NCI-H748 (cell line): ENCODE measurements around the gene TYW1.
A peak's percentile ranks its signal among the peaks of the same experiment; 100 is the strongest.
"Not testable (repeated sequence)": the region's sequence is repeated elsewhere in the genome, so short reads cannot be mapped to it uniquely, and the experiment has no call there.

Source experiments
- DNase-seq: peaks from one replicate; lab custom pipeline; 2025; ENCODE audit not compliant: unreplicated experiment; lab: John Stamatoyannopoulos, UW

TYW1 gene

DNA sequence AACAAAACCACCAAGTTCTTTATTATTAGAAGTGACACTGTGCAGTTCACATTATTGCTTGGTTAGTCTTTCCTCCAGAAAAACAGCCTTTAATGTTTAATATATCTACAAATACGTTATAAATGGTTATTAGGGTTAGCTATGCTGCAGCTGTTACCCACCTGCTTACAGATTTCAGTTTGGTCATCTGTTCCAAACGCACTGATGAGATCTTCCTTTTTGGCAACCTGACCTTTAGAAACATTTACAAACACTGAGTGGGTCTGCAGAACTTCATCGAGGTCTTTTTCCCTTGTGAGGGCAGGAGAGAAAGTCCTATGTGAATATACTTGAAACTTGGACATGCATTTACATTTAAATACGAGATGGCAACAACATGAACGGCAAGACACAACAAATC, 2.6 kb upstream of the TYW1 start:
- DNase-seq = not testable (repeated sequence)

DNA sequence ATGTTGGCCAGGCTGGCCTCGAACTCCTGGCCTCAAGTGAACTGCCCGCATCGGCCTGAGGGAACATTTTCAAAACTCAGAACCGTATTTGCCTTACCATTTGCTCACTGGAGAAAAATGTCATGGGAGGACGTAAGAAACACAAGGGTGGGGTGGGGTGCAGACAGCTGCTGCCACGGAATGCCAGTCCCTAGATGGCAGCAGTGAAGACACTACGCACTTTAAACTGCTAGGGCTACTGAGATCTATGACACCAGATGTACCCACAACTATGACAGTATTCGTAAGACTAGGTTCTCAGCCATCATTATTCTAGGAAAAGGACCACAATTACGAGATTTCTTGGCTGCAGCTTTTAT, 2.0 kb upstream of the TYW1 start:
- peak; percentile 53 for DNase-seq

DNA sequence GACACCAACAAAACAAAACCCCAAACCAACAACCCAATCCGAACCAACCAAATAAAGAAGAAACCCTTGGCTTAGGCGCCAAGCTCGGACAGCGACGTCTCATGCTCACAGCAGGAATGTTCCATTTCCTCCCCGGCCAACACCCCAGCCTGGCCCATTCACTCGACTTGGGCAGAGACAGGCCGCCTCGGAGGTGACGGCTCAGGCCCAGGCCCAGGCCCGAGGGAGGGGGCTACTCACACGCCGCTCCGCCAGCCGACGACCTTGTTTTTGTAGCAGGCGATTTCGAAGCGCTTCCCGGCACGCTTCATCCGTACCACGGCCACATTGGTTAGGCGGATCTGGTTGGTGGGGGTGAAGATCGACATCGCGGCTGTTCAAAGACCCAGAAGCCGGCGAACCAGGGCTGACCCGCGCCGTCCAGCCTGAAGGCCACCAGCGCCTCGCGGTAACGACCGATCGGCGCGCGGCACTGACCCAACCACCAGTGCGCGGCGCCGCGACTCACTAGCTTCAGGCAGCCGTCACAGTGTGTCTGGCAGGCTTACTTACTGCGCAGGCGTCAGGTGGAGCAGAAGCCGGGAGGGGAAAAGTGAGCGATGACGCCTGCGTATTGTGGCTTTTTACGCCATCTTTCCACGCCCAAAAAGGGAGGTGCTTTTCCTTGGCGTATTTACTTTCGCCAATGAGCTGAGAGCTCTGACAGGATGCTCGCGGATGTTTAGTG, 1.4 kb upstream of the TYW1 start, which contains the start of gene SBDS:
SBDS (minus strand) TSS at position 537 of the 727 bp plus-strand sequence; CDS start at position 368, 169 bp downstream.
- peak; percentile 99 for DNase-seq

DNA sequence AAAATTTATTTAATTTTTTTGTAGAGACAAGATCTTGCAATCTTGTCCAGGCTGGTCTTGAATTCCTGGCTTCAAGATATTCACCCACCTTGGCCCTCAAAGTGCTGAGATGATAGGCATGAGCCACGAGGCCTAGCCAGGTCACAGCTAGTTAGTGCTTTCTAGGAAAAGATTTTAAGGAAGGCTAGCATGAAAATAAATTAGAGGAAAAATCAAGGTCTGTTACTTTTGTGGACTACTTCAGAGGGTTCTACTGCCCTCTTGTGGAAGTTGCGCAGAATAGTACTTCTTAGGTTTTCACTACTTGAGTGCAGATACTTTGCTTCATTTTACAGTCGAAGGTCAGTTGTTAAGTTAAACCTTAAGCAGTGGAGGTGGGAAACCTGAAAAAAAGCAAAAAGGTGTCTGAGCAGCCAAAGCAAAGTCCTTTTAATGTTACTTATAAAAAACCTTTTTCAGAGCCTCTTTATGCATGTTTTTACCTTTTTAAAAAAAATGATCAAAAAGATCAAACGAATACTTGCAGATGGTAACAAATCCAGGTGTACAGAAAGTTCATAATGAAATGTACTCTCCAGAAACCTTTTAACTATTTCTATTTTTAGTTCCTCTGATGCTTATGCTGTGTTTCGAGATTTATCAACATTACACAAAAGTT, 4.1 kb downstream of the TYW1 start:
- DNase-seq = peak; percentile 15

DNA sequence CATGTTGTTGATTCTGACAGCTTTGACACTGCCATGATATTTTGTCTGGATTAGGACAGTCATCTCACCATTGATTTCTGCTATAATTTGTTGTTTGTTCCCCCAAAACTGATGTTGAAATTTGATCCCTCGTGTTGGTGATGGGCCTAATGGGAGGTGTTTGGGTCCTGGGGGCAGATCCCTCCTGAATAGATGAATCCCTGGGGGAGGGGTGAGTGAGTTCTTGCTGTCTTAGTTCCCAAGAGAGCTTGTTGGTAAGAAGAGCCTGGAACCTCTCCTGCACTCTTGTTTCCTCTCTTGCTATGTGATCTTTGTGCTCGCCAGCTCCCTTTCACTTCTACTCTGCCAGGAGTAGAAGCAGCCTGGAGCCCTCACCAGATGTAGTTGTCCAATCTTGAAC, 7.5 kb downstream of the TYW1 start:
- not testable (repeated sequence) for DNase-seq

DNA sequence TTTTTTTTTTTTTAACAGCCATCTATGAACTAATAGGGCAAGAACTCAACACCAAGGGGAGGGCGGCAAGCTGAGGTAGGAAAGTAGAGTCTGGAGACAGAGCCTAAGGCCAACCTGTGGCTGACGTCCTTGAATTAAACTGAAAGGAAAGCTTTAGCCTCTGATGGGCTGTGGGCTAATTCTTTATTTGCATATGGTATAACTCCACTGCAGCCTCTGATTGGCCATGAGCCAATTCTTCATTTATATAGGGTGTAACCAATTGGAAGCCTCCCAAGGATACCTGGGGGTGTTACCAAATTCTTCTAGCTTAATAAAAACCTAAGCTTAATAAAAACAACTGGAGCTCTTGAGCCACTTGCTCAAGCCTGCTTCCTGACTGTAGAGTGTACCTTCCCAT, 10.3 kb downstream of the TYW1 start:
- no peak for DNase-seq

DNA sequence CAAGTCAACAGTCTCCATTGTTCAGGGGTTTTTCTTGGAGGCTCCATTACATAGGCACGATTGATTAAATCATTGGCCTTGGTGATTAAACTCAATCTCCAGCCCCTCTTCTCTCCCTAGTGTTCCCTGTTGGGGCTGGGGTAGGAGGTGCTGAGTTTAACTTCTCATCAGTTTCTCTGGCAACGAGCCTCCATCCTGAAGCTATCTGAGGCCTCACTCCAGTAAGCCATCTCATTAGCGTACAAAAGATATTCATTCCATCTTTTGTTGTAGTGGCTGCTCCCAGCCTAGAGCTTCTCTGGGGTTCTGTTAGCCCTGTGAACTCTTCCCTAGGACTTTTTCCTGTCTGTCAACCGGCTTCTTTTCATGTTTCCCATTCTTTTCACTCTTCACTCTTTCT, 11.6 kb downstream of the TYW1 start:
- no peak for DNase-seq

DNA sequence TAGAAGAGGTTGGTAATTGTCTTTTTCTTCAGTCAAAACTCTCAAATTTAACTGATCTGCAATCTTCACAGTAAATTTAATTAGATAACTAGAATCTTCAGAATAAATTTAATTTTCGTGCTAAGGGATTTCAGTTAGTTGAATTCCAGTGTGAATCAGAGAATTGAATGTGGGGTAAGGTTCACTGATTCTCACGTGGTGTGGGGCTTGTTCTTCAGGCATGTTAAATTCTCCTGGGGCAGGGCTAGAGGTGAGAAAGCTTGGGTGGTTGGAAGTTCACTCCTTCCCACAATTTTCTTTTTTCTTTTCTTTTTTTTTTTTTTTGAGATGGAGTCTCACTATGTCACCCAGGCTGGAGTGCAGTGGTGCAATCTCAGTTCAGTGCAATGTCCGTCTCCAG, 13.0 kb downstream of the TYW1 start:
- DNase-seq = not testable (repeated sequence)

DNA sequence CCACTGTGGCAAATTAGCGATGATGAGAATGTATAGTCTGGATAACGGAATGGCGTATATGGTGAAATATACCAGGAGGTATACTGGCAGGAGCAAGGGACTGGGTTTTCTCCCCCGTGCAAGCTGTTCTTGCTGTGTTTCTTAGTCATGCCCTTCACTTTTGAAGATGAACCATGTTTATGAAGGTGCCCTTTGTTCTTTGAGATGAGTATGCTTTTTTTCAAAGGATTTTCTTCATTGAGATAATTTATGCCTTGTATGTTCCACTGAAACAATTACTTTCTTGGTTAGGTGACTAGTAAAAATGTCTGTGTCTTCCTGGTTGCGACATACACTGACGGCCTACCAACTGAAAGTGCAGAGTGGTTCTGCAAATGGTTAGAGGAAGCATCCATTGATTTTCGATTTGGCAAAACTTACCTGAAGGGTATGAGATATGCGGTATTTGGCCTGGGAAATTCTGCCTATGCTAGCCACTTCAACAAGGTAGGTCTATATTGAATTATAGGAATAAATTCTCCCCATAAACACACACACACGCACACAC, 17.5 kb downstream of the TYW1 start:
- not testable (repeated sequence) for DNase-seq

DNA sequence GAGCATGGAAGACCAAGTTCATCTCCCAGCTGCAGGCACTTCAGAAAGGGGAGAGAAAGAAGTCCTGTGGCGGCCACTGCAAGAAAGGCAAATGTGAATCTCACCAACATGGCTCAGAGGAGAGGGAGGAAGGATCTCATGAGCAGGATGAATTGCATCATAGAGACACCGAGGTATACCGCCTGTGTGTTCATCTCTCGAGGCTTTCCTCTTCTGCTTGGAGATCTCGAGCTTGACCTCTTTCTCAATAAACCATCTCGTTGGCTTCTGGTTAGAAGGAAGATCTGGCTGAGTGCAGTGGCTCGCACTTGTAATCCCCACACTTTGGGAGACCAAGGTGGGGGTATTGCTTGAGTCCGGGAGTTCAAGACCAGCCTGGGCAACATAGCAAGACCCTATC, 21.3 kb downstream of the TYW1 start:
- DNase-seq = not testable (repeated sequence)

DNA sequence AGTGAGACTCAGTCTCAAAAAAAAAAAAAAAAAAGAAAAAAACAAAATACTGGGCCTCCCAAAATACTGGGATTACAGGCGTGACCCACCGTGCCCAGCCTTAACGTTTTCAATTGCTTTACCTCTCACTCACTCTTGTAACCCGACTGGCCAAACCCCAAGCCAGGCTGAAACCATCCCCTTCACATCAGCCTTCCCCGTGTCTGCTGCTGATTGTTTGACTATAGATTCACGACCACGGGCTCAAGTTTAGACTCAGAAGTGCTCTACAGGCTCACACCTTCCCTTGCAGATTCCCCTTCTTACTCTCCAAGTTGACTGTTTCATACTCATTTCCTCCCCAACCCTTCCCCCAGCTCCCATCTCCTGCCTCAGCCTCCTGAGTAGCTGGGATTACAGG, 22.3 kb downstream of the TYW1 start:
- no peak for DNase-seq

DNA sequence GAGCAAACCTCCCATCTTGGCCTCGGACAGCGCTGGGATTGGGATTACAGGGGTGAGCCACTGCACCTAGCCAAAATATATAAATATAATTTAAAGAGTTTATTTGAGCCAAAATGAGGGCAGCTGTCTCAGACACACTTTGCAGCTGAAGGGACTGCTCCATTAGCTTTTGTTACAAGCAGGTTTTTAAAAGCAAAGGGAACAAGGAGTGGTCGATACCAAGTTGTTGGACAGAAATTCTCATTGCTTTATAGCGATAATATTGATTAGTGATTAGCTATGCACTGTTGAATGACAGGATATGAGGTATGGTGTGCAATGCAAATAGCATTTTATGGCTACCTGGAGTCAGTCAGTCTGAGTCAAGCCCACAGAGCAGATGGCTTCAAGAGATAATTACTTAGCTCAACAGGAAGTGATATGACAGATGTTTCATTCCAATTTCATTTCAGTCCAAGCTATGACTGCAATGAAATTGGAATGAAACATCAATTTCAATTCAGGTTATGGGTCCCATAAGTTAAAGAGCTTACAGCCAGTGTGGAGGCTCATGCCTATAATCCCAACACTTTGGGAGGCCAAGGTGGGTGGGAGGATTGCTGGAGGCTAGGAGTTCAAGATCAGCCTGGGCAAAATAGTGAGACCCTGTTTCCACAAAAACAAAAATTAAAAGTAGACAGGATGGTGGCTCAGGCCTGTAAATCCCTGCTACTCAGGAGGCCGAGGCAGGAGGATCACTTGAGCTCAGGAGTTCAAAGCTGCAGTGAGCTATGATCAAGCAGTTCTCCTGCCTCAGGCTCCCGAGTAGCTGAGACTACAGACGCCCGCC, 23.1 kb downstream of the TYW1 start:
- peak; percentile 83 for DNase-seq

DNA sequence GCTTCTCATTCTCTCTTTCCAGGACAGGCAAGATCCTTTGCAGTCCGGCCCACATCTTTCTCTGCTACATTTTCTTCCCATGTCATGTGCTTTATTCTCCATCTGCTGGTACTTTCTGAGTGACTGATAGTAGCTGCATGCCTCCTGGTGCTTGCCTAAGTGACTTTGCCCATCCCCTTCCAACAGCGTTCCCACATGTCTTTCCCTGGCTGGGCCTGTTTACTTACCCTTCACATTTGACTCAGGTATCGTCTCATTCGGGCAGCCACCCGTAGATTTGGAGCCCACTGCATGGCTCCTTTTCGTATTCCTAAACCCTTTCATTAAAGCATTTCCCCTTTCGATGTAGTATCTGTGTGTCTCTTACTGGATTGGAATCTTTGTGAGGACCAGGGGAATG, 24.6 kb downstream of the TYW1 start:
- no peak for DNase-seq

DNA sequence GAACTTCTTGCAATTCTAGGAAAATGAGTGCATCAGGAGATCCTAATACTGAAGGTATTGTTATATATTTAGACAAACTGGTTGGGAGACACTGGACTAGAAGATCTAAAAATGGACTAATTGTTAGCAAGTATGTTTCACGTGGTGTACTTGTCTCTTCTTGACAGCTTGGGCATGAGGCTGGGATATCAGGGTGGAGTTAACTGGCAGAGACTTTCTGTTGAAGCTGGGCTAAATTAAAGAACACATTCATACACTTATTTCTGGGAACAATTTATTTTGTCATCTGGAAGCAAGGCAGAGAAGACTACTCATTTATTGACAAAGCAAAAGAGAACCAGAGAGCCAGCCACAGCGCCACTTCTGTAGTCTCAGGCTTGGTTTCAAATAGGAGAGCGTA, 25.9 kb downstream of the TYW1 start:
- DNase-seq = no peak

DNA sequence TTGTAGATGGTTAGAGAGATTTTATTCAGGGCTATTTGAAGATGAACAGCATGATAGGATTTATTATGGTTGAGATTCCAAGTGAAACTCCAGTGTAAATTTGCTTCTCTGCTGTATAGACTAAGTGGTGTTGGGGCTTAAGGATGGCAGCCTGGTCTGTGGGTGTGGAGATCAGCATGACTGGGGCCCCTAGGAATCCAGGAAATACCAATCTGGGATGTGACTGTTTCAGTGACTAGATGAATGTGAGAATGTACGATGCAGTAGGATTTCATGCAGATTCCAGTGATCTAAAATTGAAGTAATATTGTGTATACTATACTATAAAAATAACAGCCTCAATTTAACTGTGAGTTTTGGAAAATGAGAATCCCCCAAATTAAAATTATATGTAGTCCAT, 28.8 kb downstream of the TYW1 start:
- DNase-seq = not testable (repeated sequence)

DNA sequence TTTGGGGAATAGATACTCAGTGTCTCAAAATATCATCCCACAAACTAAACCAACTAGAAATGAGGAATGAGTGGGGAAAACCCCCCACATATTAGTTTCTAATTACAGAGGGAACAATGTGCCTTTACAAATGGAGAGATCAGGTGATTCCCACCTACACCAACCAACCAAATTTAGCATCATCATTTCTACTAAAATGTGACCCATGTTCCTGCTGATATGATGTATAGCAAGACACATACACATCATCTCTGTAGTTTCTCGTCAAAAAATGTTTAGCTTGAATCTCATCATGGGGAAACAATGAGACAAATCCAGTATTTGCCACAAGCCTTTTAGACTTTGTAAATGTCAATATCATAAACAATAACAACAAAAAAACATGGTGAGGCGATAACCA, 35.1 kb downstream of the TYW1 start:
- not testable (repeated sequence) for DNase-seq

DNA sequence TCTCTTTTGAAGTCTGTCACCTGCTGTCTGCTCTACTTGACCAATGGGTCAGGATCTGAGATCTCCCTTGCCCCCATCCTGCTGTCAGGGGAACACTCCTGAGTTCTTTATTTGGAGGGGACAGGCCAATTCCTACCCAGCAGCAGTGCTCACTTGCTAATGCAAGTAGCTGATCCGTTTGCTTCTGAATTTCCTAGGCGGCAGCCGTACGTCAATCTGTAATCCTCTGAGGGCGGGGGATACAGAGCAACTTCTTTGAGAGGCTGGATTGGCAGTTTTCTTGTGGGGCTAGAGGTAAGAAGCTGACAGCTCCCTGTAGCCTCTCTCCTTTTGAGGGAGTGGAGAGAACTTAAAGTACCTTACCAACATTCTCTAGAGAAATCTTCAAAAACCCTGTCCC, 36.6 kb downstream of the TYW1 start:
- DNase-seq = no peak

DNA sequence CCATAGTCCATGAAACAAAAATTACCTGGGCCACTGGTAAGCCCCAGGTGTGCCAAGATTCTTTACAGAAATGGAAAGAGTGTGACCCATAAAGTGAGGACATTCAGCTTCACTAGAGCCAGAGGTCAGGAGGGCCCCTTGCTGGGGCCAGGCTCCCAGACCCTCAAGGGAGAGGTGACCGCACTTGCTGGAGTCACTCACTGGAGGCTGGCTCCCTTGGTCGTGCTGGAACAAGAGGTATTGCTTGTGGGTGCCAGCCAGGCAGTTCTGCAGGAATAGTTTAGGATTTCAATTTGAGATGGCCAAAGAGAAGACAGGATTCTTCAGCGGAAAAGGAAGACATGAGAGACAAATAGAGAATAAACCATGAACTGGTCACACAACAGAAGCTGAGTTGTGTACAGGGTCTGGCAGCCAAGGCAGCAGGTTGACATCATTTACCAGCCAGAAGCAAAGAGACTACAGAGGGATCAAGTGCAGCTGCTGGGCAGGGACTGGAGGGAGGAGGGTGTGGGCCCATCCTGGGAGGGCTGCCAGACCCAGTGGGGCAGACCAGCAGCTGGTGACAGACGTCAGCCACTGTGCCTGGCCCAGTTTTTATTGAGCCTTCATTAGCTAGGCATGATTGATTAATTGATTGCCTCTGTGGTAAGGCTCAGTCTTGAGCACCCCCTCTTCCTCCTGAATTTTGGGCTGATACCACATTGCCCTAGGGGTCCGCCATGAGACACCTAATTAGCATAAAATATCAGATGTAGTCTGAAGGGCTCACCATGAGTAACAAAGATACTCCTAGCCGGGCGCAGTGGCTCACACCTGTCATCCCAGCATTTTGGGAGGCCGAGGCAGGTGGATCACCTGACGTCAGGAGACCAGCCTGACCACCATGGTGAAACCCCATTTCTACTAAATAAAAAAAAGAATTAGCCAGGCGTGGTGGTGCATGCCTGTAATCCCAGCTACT, 40.1 kb downstream of the TYW1 start:
- DNase-seq = peak; percentile 5

DNA sequence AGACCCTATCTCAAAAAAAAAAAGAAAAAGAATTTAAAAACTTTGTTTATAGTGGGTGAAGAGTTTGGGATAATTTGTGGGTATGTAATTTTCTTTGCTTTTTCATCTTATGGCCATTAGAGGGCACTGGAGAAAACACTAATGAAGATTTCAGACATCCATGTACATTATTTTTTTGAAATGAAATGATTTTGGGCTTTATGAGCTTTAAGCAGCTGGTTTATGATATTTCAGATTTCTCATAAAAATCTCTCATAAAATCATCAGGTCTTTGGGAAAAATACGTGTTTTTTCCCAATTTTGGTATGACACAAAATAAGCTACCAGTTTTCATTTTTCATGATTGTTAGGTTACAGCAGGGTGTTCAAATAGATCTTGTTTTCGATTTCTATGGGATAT, 44.2 kb downstream of the TYW1 start:
- not testable (repeated sequence) for DNase-seq

DNA sequence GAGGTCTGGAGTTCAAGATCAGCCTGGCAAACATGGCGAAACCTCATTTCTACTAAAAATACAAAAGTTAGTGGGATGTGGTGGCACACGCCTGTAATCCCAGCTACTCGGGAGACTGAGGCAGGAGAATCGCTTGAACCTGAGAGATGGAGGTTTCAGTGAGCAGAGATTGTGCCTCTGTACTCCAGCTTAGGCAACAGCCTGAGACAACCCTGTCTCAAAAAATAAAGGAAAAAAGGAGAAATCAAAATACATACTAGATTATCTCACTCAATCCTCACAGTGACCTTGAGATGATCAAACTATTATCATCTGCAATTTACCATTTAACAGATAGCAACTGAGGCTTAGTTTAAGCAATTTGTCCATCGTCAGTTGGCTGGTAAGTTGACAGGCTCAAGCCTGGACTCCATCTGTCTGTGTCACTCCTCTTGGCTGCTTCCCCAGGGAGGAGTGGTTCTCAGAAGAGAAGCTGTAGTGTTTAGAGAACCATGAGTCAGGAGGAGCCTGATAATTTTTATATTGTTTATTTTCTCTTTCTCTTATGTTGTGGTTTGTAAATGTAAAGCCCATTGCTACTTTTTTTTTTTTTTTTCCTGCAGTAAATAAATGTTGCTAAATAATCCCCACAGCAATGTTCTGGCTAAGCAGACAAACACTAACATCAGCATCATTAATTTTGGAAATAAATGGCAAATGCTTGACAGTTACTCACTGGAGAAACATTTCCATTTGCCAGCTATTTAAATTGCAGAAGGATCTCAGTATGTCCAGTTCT, 46.3 kb downstream of the TYW1 start:
- not testable (repeated sequence) for DNase-seq
